NB4 (cell line): ENCODE data around the gene FSTL4.

ENCODE experiments used
- CTCF ChIP-seq: IDR thresholded peaks from one replicate; pipeline ENCODE4 v1.5.1; 2012; ENCODE audit warnings: low read depth, low read length
- MYC ChIP-seq: IDR thresholded peaks from 2 replicates; pipeline ENCODE4 v1.6.1; 2011; ENCODE audit warnings: low read depth, low read length
- POLR2A ChIP-seq: IDR thresholded peaks from 2 replicates; pipeline ENCODE4 v1.6.1; 2011; ENCODE audit warnings: mild to moderate bottlenecking; ENCODE audit not compliant: insufficient read length; ENCODE audit errors: extremely low read depth

GRCh38 chr5:133453084-133453780, 159.1 kb downstream of the FSTL4 start:
- no peak for TF ChIP-seq CTCF
- no peak for TF ChIP-seq POLR2A
- TF ChIP-seq MYC: no peak
